K562 (cell line): Measurements from ENCODE around the gene RARRES1.

Experiments used
- BMI1 ChIP-seq: fragments of 150-350 bp; IDR thresholded peaks from 2 replicates; pipeline ENCODE4 v1.6.1; 2014; ENCODE audit warnings: low read length
- CREB1 ChIP-seq, 2 experiments: sonication (generic) in 1 of 2; formaldehyde crosslinking in 1 of 2; IDR thresholded peaks; 2 replicates each; pipeline versions ENCODE4 v1.6.1 to v1.8.0; 2012 to 2022; ENCODE audit warnings: inconsistent platforms in 1 of 2, mild to moderate bottlenecking in 1 of 2, missing genetic modification reagents in 1 of 2, moderate library complexity in 1 of 2
- CTCF ChIP-seq, 3 experiments: IDR thresholded peaks in 2 of 3; conservative IDR thresholded peaks in 1 of 3; 2 replicates each; pipeline ENCODE4 v1.5.1; 2011 to 2012; ENCODE audit warnings: low read length in 3 of 3, mild to moderate bottlenecking in 3 of 3, control low read depth in 2 of 3, improper control_type of control experiment in 1 of 3, inconsistent platforms in 1 of 3, low read depth in 1 of 3, mixed read lengths in 1 of 3, moderate library complexity in 1 of 3; ENCODE audit not compliant: insufficient read depth in 2 of 3
- ELF4 ChIP-seq: fragments of 450-650 bp; formaldehyde crosslinking; IDR thresholded peaks from 2 replicates; pipeline ENCODE4 v1.4.0; 2022; ENCODE audit warnings: missing genetic modification characterization
- FOXA3 ChIP-seq, 2 experiments: fragments of 450-650 bp in 1 of 2; sonication (generic) in 1 of 2; formaldehyde crosslinking; IDR thresholded peaks in 1 of 2; conservative IDR thresholded peaks in 1 of 2; 2 replicates each; pipeline versions ENCODE4 v1.4.0 to v1.8.0; 2020 to 2022; ENCODE audit warnings: mild to moderate bottlenecking in 2 of 2, missing genetic modification reagents in 1 of 2
- MBD2 ChIP-seq: sonication (generic); IDR thresholded peaks from 2 replicates; pipeline ENCODE4 v1.6.1; 2016; ENCODE audit warnings: low read depth, borderline replicate concordance
- POLR2A ChIP-seq: fragments of 450-650 bp; conservative IDR thresholded peaks from 2 replicates; pipeline ENCODE4 v1.6.1; 2016
- RBM22 ChIP-seq: fragments of 200-400 bp; formaldehyde crosslinking; IDR thresholded peaks from 2 replicates; pipeline ENCODE4 v1.6.1; 2018; ENCODE audit warnings: low read length, low read depth; ENCODE audit not compliant: poor library complexity, severe bottlenecking
- SMC3 ChIP-seq: conservative IDR thresholded peaks from 2 replicates; pipeline ENCODE4 v1.6.1; 2011; ENCODE audit warnings: low read depth, low read length, improper control_type of control experiment; ENCODE audit not compliant: insufficient read depth
- SNRNP70 ChIP-seq: fragments of 200-400 bp; formaldehyde crosslinking; optimal IDR thresholded peaks from 2 replicates; pipeline ENCODE3; 2017; ENCODE audit warnings: low read depth, low read length
- ZBTB49 ChIP-seq: sonication (generic); formaldehyde crosslinking; IDR thresholded peaks from 2 replicates; pipeline ENCODE4 v1.8.0; 2022; ENCODE audit warnings: missing genetic modification reagents, mild to moderate bottlenecking, borderline replicate concordance
- ZFX ChIP-seq: sonication (generic); formaldehyde crosslinking; IDR thresholded peaks from 2 replicates; pipeline ENCODE4 v1.8.0; 2022; ENCODE audit warnings: mild to moderate bottlenecking, missing genetic modification reagents, moderate library complexity
- ZNF512 ChIP-seq: IDR thresholded peaks from 2 replicates; pipeline ENCODE4 v1.6.1; 2016; ENCODE audit warnings: missing genetic modification characterization, missing compliant biosample characterization

GRCh38 chr3:158728851-158729250 lies 3.4 kb downstream of the RARRES1 start:
- no peak for TF ChIP-seq CTCF (IDR thresholded peaks at IDR 0.05 in 2 of 3, conservative IDR thresholded peaks at IDR 0.05 in 1 of 3; ENCODE audit: insufficient read depth in 2 of 3, low read depth in 1 of 3, low read length in 3 of 3)
- TF ChIP-seq SMC3, result no peak
- TF ChIP-seq RBM22, result no peak
- TF ChIP-seq FOXA3 (CRISPR knock-in tag; conservative IDR thresholded peaks at IDR 0.05 in 1 of 2, IDR thresholded peaks at IDR 0.05 in 1 of 2), result no peak
- no peak for TF ChIP-seq BMI1
- TF ChIP-seq ZBTB49 (CRISPR knock-in tag), result no peak
- TF ChIP-seq ELF4 (CRISPR knock-in tag), result no peak
- TF ChIP-seq ZNF512 (tag), result no peak
- TF ChIP-seq ZFX (CRISPR knock-in tag), result no peak
- TF ChIP-seq POLR2A, result no peak
- no peak for TF ChIP-seq SNRNP70
- no peak for TF ChIP-seq MBD2
- TF ChIP-seq CREB1 (IDR thresholded peaks at IDR 0.05), result no peak
- no peak for TF ChIP-seq CREB1 (CRISPR knock-in tag; IDR thresholded peaks at IDR 0.05)
